Endothelial cell of umbilical vein (primary cell): ENCODE data around the gene VIPAS39. TPM values are rescaled to one million over a fixed set of nuclear protein-coding genes. Genes with fewer than 3 reads are reported as not detected.

Experiments used
- BruUV-seq: library from RNA; stranded (reverse); fragments of 400-500 nt; replicated peaks from 2 replicates; lab custom pipeline; 2021; lab: Mats Ljungman, UMichigan
- CTCF ChIA-PET: fragments of 300-600, 350-600 bp; sonication (Branson Sonifier 250); formaldehyde crosslinking; loops from one replicate; lab custom pipeline; 2021; ENCODE audit warnings: antibody characterized with exemption, inconsistent platforms; lab: Charles Lee
- POLR2A ChIA-PET: fragments of 300-600, 350-600 bp; sonication (Branson Sonifier 250); formaldehyde crosslinking; loops from one replicate; lab custom pipeline; 2021; ENCODE audit warnings: antibody characterized with exemption, inconsistent platforms; lab: Charles Lee
- DNase-seq: peaks from one replicate; pipeline ENCODE4 v3.0.0-alpha.2; 2011; ENCODE audit warnings: low read depth, low spot score
- FAIRE-seq: peaks from 2 replicates; lab custom pipeline; 2011; peaks lifted over from hg19 to GRCh38; lab: Jason Lieb, UNC
- H2AFZ ChIP-seq: 2 replicates; pipeline ENCODE4 v1.6.0; 2012; ENCODE audit warnings: low read depth, low read length, control low read depth, inconsistent platforms
- H3K27ac ChIP-seq: 2 replicates; pipeline ENCODE4 v1.5.1; 2011; ENCODE audit warnings: low read depth, mild to moderate bottlenecking, control low read depth, low read length, moderate library complexity; ENCODE audit not compliant: insufficient read depth
- H3K27me3 ChIP-seq, 2 experiments: 2 replicates each; pipeline versions ENCODE4 v1.6.0 to v1.6.1; 2011; ENCODE audit warnings: low read length in 2 of 2, mixed read lengths in 1 of 2; ENCODE audit not compliant: control insufficient read depth in 2 of 2, insufficient read depth in 2 of 2
- H3K36me3 ChIP-seq, 2 experiments: 2 replicates in 1 of 2; 3 replicates in 1 of 2; pipeline ENCODE4 v1.5.1; 2011; ENCODE audit warnings: low read length in 2 of 2, mild to moderate bottlenecking in 1 of 2, moderate library complexity in 1 of 2; ENCODE audit not compliant: control insufficient read depth in 2 of 2, insufficient read depth in 2 of 2; ENCODE audit errors: extremely low read depth in 1 of 2
- H3K4me1 ChIP-seq: 3 replicates; pipeline ENCODE4 v1.5.1; 2011; ENCODE audit warnings: mild to moderate bottlenecking, low read length; ENCODE audit not compliant: control insufficient read depth, insufficient read depth; ENCODE audit errors: extremely low read depth
- H3K4me2 ChIP-seq: 2 replicates; pipeline ENCODE4 v1.6.1; 2011; ENCODE audit warnings: low read length, control low read depth, mixed read lengths; ENCODE audit not compliant: insufficient read depth
- H3K4me3 ChIP-seq, 3 experiments: fragments of 200-600 bp in 1 of 3; sonication (generic), shearing (Covaris generic) in 1 of 3; replicated peaks in 1 of 3; 2 replicates each; pipeline ENCODE4 v1.5.1; 2011 to 2016; ENCODE audit warnings: control low read depth in 3 of 3, low read length in 3 of 3, mild to moderate bottlenecking in 2 of 3, inconsistent platforms in 1 of 3, low read depth in 1 of 3, moderate library complexity in 1 of 3; ENCODE audit not compliant: insufficient read depth in 1 of 3
- H3K79me2 ChIP-seq: 2 replicates; pipeline ENCODE4 v1.6.0; 2012; ENCODE audit warnings: low read length, inconsistent platforms; ENCODE audit not compliant: control insufficient read depth, insufficient read depth
- H3K9ac ChIP-seq: replicated peaks from 2 replicates; pipeline ENCODE3; 2011; ENCODE audit warnings: low read length, control low read depth; ENCODE audit not compliant: insufficient read depth; ENCODE audit errors: extremely low read depth
- H3K9me1 ChIP-seq: replicated peaks from 3 replicates; pipeline ENCODE4 v1.6.0; 2011; ENCODE audit warnings: mild to moderate bottlenecking, low read length; ENCODE audit not compliant: control insufficient read depth, insufficient read depth; ENCODE audit errors: extremely low read depth
- H3K9me3 ChIP-seq: replicated peaks from 2 replicates; pipeline ENCODE4 v1.5.1; 2012; ENCODE audit warnings: low read length, inconsistent platforms; ENCODE audit not compliant: control insufficient read depth, insufficient read depth
- H4K20me1 ChIP-seq: replicated peaks from 2 replicates; pipeline ENCODE3; 2011; ENCODE audit warnings: mild to moderate bottlenecking, low read length; ENCODE audit not compliant: control insufficient read depth, insufficient read depth; ENCODE audit errors: extremely low read depth
- CTCF ChIP-seq, 2 donors: IDR thresholded peaks; 1 replicate in 1 of 2; 2 replicates in 1 of 2; pipeline ENCODE4 v1.5.1; 2011; ENCODE audit warnings: low read length in 2 of 2, mild to moderate bottlenecking in 2 of 2, moderate library complexity in 2 of 2, control low read depth in 1 of 2, inconsistent platforms in 1 of 2, low read depth in 1 of 2; ENCODE audit not compliant: insufficient read depth in 1 of 2; ENCODE audit errors: extremely low read depth in 1 of 2
- EZH2 ChIP-seq: IDR thresholded peaks from 2 replicates; pipeline ENCODE4 v1.6.1; 2012; ENCODE audit warnings: borderline replicate concordance, low read depth, mild to moderate bottlenecking, moderate library complexity, low read length, inconsistent platforms; ENCODE audit not compliant: severe bottlenecking
- FOS ChIP-seq: IDR thresholded peaks from 2 replicates; pipeline ENCODE4 v1.6.1; 2011; ENCODE audit warnings: mild to moderate bottlenecking, low read length, moderate library complexity, borderline replicate concordance; ENCODE audit not compliant: insufficient read depth
- GATA2 ChIP-seq: IDR thresholded peaks from 2 replicates; pipeline ENCODE4 v1.7.0; 2011; ENCODE audit warnings: low read depth, mild to moderate bottlenecking, moderate library complexity, mixed read lengths, low read length; ENCODE audit not compliant: insufficient read length, insufficient read depth
- JUN ChIP-seq: IDR thresholded peaks from 2 replicates; pipeline ENCODE4 v1.6.1; 2011; ENCODE audit warnings: borderline replicate concordance, low read depth; ENCODE audit not compliant: insufficient read length, insufficient read depth
- MAX ChIP-seq: IDR thresholded peaks from 2 replicates; pipeline ENCODE4 v1.6.1; 2011; ENCODE audit not compliant: insufficient read depth, insufficient read length
- MYC ChIP-seq: IDR thresholded peaks from one replicate; pipeline ENCODE4 v1.6.1; 2011; ENCODE audit warnings: mild to moderate bottlenecking, low read depth, low read length
- POLR2A ChIP-seq: IDR thresholded peaks from 2 replicates; pipeline ENCODE4 v1.6.1; 2012; ENCODE audit warnings: low read depth, mild to moderate bottlenecking, control low read depth, low read length
- POLR2AphosphoS5 ChIP-seq: IDR thresholded peaks from 2 replicates; pipeline ENCODE4 v1.6.1; 2012; ENCODE audit warnings: low read depth, mild to moderate bottlenecking, control low read depth, low read length, moderate library complexity; ENCODE audit not compliant: insufficient read depth
- dilution Hi-C: fragments of 300-500 bp; cut with MboI; formaldehyde crosslinking; loops from one replicate; pipeline ENCODE4 v1.15.0; 2019; ENCODE audit warnings: low sequenced_read_pairs; ENCODE audit not compliant: extremely low pct_ligation_motif_present
- intact Hi-C: fragments of 100-400 bp; cut with micrococcal nuclease; formaldehyde crosslinking; loops from one replicate; pipeline ENCODE4 v1.10.0; 2022
- polyA plus RNA-seq, 4 experiments: library from polyadenylated mRNA; depleted of rRNA in 3 of 4; stranded (reverse) in 3 of 4; unstranded in 1 of 4; fragments of >200 nt; gene quantifications; 2 replicates each; pipeline versions ENCODE4 v1.2.1 to v1.2.3, GENCODE V29; 2011 to 2012; ENCODE audit warnings: missing spikeins in 1 of 4
- total RNA-seq: library from RNA; stranded (reverse); gene quantifications from 2 replicates; pipeline ENCODE4 v1.2.3, GENCODE V29; 2021

VIPAS39 gene
- total and polyA plus RNA-seq, 2 donors (not counting 3 experiments of a cell fraction or from before 2014, with no cell fraction given): 24.2 to 28.2 TPM

- Histone ChIP-seq H2AFZ (no peak overlapping the region), H3K9ac (no peak overlapping the region), H3K9me3 (no peaks in the 10 kb centered on the region), H3K4me3 (no peak overlapping the region), H3K27me3 (no peaks in the 10 kb centered on the region), H4K20me1 (no peaks in the 10 kb centered on the region), H3K4me2 (no peak overlapping the region), H3K4me1 (no peaks in the 10 kb centered on the region), H3K79me2 (no peaks in the 10 kb centered on the region), H3K9me1 (no peaks in the 10 kb centered on the region), H3K36me3 (no peaks in the 10 kb centered on the region), H3K27ac (no peak overlapping the region)
- ChIA-PET CTCF (interaction anchor here (0.6 to 1.2 kb wide), 4 partner anchors 13 to 106 kb away, joined by 3 read pairs; no protein-coding TSS in a partner anchor), POLR2A (no interaction called here)
- dilution Hi-C loops (no loop called here), intact Hi-C loops (no loop called here)
- no peak for FAIRE-seq
- BruUV-seq: no TSS peak
- TF ChIP-seq FOS (no peak), EZH2 (no peak), POLR2AphosphoS5 (no peak), JUN (no peak), GATA2 (no peak), POLR2A (no peak), CTCF (IDR thresholded peaks at IDR 0.05; ENCODE audit: extremely low read depth in 1 of 2, insufficient read depth in 1 of 2, low read depth in 1 of 2, low read length in 2 of 2) (no peak), MAX (no peak), MYC (no peak)
- DNase-seq: no peak
Observed at GRCh38 chr14:77406718-77407117, 50.7 kb downstream of the VIPAS39 start.
